Epithelial cell of proximal tubule (primary cell): Measurements from ENCODE around the gene HSP90B1. TPM values are rescaled to one million over a fixed set of nuclear protein-coding genes. Genes with fewer than 3 reads are reported as not detected.

Experiments
- DNase-seq: peaks from one replicate; pipeline ENCODE4 v3.0.0-alpha.2; 2011; ENCODE audit warnings: low read depth
- H3K4me3 ChIP-seq: 2 replicates; pipeline ENCODE4 v1.5.1; 2011; ENCODE audit warnings: low read depth, mild to moderate bottlenecking, low read length
- total RNA-seq: library from RNA; depleted of rRNA; stranded (reverse); fragments of >200 nt; gene quantifications from 2 replicates; pipeline ENCODE4 v1.2.3, GENCODE V29; 2015
- TF ChIP-seq, protein P1 (sequence below): conservative IDR thresholded peaks from 2 replicates; pipeline ENCODE4 v1.5.1; 2012; ENCODE audit warnings: low read depth, mild to moderate bottlenecking, low read length

Gene HSP90B1
- total RNA-seq, 1 donor from 2014 or later: 606 TPM

DNA sequence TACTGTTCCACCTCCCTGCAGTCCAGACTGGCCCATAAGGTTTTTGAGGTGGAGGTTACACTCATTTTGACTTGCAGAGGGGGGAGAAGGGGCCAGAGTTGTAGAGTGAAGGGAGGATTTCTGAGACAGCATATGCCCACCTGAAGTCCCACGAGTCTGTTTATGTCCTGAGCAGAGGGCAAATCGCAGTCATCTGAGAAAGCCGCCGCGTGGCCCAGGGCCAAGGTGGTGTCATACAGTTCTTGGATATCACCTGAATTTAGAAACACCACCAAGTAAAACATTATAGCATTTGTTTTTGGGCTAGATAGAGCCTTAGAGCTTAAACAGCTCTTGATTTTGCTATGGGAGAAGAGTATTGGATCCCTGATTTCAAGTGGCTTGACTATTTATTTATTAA lies 66.4 kb downstream of the HSP90B1 start:
- no peak overlapping the region for H3K4me3 ChIP-seq
- no peak for DNase-seq
- TF ChIP-seq, protein P1, sequence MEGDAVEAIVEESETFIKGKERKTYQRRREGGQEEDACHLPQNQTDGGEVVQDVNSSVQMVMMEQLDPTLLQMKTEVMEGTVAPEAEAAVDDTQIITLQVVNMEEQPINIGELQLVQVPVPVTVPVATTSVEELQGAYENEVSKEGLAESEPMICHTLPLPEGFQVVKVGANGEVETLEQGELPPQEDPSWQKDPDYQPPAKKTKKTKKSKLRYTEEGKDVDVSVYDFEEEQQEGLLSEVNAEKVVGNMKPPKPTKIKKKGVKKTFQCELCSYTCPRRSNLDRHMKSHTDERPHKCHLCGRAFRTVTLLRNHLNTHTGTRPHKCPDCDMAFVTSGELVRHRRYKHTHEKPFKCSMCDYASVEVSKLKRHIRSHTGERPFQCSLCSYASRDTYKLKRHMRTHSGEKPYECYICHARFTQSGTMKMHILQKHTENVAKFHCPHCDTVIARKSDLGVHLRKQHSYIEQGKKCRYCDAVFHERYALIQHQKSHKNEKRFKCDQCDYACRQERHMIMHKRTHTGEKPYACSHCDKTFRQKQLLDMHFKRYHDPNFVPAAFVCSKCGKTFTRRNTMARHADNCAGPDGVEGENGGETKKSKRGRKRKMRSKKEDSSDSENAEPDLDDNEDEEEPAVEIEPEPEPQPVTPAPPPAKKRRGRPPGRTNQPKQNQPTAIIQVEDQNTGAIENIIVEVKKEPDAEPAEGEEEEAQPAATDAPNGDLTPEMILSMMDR: no peak

DNA sequence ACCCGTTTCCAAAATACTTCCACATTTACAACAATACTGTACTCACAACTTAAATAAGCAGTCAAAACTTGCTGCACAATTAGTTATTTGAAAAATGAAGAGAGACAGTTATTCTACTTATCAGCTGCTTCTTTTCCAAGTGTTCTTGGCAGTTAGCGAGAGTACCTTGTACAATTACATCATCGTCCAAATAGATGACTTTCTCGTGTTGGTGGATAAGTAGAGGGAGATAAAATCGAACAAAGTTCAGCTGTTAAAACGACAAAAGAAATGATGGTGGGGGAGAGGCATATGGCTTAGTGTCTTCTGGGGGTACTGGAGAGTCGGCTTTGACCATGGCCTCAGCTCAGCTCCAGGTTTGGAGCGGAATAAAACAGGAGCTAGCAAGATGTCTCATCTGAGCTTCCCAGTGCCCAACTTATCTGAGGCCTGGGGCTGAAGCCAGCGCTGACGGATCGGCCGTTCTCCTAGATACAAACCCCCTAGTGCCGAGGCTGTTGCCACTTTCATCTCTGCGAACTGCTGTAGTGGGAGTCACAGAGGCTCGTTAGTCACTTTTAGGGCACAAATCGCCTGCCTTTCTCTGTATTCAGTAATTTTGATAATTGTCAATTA lies 67.2 kb downstream of the HSP90B1 start:
- no peak overlapping the region for H3K4me3 ChIP-seq
- TF ChIP-seq, protein P1: no peak
- DNase-seq: no peak

Other genes with a start within 250 kb of the HSP90B1 start
- 7.5 and 10.3 TPM in 2 replicates for gene NT5DC3, start 89.2 kb upstream of the HSP90B1 start, total RNA-seq
- gene TDG, start 35.5 kb downstream of the HSP90B1 start, total RNA-seq: 18.9 and 29.4 TPM in 2 replicates
- gene GLT8D2, start 119.8 kb downstream of the HSP90B1 start, total RNA-seq: 0.46 and 2.0 TPM in 2 replicates
- 3.5 and 6.1 TPM in 2 replicates for gene HCFC2, start 134.1 kb downstream of the HSP90B1 start, total RNA-seq
- 16.1 and 19.3 TPM in 2 replicates for gene NFYB, start 207.8 kb downstream of the HSP90B1 start, total RNA-seq